Stimulated activated effector memory CD8-positive, alpha-beta T cell treated with anti-CD3 and anti-CD28 coated beads, Interleukin-12 subunit alpha, Interleukin-12 subunit beta, amount 100 ng/mL, for 72 hours (primary cell): Measurements from ENCODE around the gene TAP2.

Source experiments
- ATAC-seq: fragments of 150-1000 bp; cut with Tn5 transposase; 2 replicates; pipeline ENCODE4 v1.10.0; 2021
- DNase-seq, 2 donors: peaks; one replicate each; pipeline ENCODE4 v3.0.0; 2021 to 2022; ENCODE audit warnings: low spot score in 2 of 2
- H3K27ac Mint-ChIP-seq: one replicate; pipeline ENCODE4 v1.8.0; 2022; ENCODE audit warnings: mild to moderate bottlenecking, mixed read lengths
- H3K36me3 Mint-ChIP-seq: one replicate; pipeline ENCODE4 v1.8.0; 2022; ENCODE audit warnings: mild to moderate bottlenecking, mixed read lengths
- H3K4me1 Mint-ChIP-seq: one replicate; pipeline ENCODE4 v1.8.0; 2022; ENCODE audit warnings: mixed read lengths
- H3K4me3 Mint-ChIP-seq: one replicate; pipeline ENCODE4 v1.8.0; 2022; ENCODE audit warnings: mild to moderate bottlenecking, mixed read lengths
- H3K9me3 Mint-ChIP-seq: one replicate; pipeline ENCODE4 v1.8.0; 2022; ENCODE audit warnings: mixed read lengths

TAP2 gene

DNA sequence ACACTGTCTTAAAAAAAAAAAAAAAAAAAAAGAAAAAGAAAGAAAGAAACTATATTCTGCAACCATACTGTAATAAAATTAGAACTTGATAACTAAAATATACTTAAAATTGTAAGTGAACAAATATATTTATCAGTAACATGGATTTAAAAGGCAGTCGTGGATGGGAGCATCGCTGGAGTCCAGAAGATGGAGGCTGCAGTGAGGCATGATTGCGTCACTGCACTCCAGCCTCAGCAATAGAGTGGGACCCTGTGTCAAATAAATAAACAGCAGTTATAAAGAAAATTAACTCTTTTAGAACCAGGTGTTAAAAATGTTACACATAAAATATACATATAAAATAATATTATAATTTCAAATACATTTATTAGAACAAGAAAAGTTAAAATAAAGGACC lies 24.2 kb upstream of the TAP2 start:
- no peak overlapping the region for H3K4me3 Mint-ChIP-seq
- ATAC-seq = no peak
- H3K36me3 Mint-ChIP-seq = peaks cover 62% of the 10 kb centered on the region
- peak overlapping the region; percentile 56 for H3K27ac Mint-ChIP-seq
- no peak for DNase-seq
- H3K4me1 Mint-ChIP-seq = peaks cover 49% of the 10 kb centered on the region
- no peaks in the 10 kb centered on the region for H3K9me3 Mint-ChIP-seq

DNA sequence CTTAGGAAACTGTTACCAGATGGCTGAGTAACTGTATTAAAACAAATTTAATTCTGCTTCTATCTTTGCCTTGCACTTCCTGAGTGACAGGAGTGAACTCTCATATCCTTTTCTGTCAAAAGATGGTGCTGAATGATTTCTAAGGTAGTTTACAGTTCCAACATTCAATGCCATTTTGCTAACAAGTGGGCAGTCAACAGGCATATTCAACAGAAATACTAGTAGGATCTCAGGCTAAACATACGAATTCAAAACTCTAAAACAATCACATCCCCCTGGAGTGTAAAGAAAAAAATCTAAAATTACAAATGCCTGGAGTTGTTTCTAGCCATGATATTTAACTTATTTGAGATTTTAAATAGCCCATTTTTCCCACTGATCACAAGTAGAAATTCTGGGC lies 22.1 kb upstream of the TAP2 start:
- Mint-ChIP-seq H3K4me3 (no peak overlapping the region), H3K36me3 (peaks cover 82% of the 10 kb centered on the region), H3K27ac (peak overlapping the region; percentile 75), H3K4me1 (peaks cover 54% of the 10 kb centered on the region), H3K9me3 (no peaks in the 10 kb centered on the region)
- no peak for DNase-seq
- ATAC-seq = no peak

DNA sequence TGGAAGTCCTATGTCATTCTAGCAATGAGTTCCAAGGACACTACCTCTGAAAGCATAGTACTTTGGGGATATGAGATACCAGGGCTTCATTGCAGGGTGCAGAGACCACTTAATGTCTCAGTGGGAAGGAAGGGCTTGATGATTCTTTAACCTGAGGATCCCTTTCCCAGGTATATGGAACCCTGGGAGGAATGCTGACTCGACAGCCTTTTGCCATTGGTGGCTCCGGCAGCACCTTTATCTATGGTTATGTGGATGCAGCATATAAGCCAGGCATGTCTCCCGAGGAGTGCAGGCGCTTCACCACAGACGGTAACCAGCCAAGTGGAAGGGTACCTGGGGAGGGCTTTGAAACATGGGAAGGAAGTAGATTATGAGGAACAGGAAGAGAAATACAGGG lies 19.7 kb upstream of the TAP2 start:
- Mint-ChIP-seq H3K4me1 (peaks cover 53% of the 10 kb centered on the region), H3K9me3 (no peaks in the 10 kb centered on the region), H3K36me3 (peaks cover 96% of the 10 kb centered on the region), H3K4me3 (peak overlapping the region; percentile 36), H3K27ac (peak overlapping the region; percentile 90)
- ATAC-seq (no peak), DNase-seq (no peak)

DNA sequence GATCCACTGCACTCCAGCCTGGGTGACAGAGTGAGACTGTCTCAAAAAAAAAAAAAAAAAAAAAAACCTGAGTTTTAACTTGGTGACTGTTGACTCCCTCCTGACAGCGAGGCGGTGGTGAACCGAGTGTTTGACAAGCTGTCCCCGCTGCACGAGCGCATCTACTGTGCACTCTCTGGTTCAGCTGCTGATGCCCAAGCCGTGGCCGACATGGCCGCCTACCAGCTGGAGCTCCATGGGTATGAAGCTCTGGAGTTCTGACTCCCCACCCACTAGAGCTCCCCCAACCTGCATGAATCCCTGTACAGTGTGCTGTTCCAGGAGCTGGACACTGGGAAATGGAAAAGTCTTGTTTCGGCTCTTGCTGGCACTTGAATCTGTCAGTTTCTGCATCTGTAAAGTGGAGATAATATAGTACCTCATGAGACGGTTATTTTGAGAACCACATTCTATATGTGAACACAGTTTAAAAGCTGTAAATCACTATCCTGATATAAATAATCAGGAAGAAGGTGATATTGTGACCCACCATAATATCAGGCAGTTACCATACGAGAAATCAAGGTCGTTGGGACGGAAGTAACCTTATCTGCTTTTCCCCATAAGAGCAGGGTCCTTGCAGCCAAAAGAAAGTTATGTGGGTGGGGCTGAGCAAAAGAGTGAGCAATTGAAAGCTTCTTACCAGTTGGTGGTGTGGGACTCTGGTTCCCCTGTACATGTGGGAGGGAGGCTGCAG lies 18.8 kb upstream of the TAP2 start:
- Mint-ChIP-seq H3K27ac (peak overlapping the region; percentile 90), H3K4me1 (peaks cover 53% of the 10 kb centered on the region), H3K4me3 (peak overlapping the region; percentile 36)

DNA sequence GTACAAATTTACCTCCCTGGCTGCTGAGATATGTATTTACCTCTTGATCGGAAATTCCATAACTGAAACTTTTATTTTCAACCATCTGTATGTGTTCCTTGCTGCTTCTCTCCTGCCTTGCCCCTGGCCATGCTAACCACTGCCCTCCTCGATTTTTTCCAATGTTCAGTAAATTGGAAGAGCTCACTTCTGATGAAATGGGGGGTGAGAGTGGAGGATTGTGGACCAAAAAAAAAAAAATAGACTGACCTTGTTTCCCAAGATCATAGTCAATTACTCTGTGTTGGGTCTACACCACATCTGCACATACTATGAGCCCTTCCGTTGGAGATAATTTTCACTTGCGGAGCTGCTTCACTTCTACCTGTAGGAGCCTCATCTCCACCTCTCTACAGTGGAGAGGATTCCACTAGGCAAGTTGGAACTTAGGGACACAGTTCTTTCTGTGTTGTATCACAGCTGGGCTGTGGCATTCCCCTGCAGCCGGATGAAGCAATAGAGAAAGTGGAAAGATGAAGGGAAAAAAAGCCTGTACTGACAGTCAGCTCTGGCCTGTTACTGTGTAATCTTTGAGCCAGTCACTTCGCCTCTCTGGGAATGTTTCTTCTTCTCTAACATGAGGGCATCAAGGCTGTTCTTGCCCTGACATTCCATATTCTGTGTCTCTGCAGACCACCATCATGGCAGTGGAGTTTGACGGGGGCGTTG lies 17.1 kb upstream of the TAP2 start:
- ATAC-seq = no peak
- Mint-ChIP-seq H3K27ac (peak overlapping the region; percentile 100), H3K4me3 (peak overlapping the region; percentile 99), H3K4me1 (peaks cover 61% of the 10 kb centered on the region), H3K9me3 (no peaks in the 10 kb centered on the region), H3K36me3 (peaks cover 95% of the 10 kb centered on the region)
- DNase-seq = no peak

More for the DNA sequence above, 18.8 kb upstream of the TAP2 start:
- no peak for ATAC-seq
- H3K36me3 Mint-ChIP-seq = peaks cover 95% of the 10 kb centered on the region
- DNase-seq = no peak
- H3K9me3 Mint-ChIP-seq = no peaks in the 10 kb centered on the region

DNA sequence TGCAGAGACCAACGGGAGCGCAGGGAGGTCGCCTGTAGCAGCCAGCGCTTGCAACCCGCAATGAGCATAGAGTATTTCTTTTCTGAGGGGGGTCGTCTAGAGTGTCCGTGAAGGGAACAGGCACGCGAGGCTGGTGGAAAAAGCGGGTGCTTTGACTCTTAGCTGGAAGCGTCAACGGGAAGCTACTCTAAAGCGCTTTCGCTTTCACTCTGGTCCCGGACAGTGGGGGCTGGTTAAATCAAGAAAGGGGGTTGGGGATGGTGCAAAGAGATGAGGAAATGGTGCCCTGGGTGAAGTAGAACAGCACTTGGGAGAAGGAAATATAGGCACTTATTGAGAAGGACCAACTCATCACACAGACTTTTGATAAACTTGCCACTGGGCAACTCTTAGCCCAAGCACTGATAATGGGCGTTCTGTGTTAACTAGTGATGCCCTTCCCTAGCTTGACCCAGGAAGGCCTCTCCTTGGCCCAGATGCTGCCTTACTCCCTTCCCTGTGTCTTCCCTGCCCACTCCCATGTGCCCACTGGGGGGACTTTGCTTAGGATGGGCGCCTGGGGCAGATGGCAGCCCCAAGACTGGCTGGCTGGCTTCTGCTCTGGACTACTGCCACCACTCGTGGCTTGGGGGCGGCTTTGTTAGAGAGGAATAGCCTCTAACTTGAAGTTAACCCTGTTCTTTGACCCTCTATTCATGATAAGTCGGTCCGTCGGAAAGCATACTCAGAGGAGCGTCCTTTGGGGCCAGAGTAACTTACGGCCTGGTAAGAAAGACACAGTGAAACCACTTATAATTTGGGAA lies 16.0 kb upstream of the TAP2 start:
- Mint-ChIP-seq H3K9me3 (no peaks in the 10 kb centered on the region), H3K4me1 (peaks cover 65% of the 10 kb centered on the region), H3K4me3 (peak overlapping the region; percentile 99), H3K36me3 (peaks cover 95% of the 10 kb centered on the region), H3K27ac (peak overlapping the region; percentile 100)
- DNase-seq (no peak), ATAC-seq (peak; percentile 37)

DNA sequence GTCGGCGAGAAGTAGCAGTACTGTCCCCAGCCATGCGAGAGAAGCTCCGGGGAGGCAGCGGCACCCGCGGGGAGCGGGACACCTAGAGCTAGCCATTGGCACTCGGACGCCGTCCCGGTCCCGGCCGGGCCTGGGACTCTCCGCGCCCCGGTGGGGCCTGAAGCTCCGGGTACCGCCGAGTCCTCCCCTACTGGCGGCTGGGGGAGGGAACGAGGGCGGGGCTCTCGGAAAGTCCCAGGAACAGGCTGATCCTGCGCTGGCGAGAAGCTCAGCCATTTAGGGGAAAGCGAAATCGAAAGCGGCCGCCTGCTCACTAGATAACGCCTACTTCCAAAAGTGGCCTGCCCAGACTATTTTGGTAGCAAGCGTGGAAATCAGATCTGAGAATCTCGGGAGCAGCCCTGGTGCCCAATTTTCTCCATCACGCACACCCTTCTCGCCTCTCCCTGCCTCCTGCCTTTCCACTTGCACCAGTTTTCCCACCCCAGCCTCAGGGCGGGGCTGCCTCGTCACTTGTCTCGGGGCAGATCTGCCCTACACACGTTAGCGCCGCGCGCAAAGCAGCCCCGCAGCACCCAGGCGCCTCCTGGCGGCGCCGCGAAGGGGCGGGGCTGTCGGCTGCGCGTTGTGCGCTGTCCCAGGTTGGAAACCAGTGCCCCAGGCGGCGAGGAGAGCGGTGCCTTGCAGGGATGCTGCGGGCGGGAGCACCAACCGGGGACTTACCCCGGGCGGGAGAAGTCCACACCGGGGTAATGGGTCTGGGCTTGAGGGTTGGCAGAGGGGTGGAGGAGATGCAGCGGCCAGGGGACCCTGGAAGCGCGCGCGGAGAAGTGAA lies 15.2 kb upstream of the TAP2 start, which contains the start of the genes PSMB9 and TAP1:
Gene PSMB9 (plus strand): TSS at position 652 of the 835 bp plus-strand sequence. CDS start 38 bp downstream, at position 690.
Gene TAP1 (minus strand): TSS at position 164 of the 835 bp plus-strand sequence. CDS start 68 bp downstream, at position 96.
- DNase-seq = peak; percentile 90 to 96
- Mint-ChIP-seq H3K9me3 (no peaks in the 10 kb centered on the region), H3K4me1 (peaks cover 65% of the 10 kb centered on the region), H3K4me3 (peak within 1 kb of the TSS; percentile 99), H3K36me3 (peaks cover 95% of the 10 kb centered on the region), H3K27ac (peak within 1 kb of the TSS; percentile 100)
- ATAC-seq = peak; percentile 92

DNA sequence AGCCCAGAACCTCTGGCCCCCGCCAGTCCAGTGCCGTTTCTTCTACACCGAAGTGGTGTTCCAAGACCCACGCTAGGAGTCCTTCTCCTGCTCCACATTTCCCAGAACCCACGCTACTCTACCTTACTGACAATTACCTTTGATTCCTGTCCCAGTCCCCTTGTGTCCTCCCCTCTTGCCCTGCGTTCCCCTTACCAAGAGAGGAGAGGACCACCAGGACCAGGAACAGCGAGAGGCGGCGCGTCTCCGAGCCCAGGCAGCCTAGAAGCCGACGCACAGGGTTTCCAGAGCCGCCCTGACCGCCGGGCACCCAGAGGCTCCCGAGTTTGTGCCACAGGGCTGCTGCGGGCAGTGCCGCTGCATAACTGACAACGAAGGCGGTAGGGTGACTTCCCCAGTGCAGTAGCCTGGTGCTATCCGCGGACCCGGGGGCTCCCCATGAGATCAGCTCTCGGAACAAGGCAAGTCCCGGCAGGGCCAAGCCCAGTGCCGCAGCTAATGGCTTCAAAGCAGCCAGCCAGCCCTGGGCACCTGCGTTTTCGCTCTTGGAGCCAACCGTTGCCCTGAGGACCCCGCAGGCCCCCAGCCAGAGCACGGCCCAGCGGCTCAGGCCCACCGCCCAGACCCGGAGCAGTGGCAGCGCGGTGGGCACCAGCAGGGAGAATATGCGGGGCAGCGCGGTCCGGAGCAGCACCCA lies 14.5 kb upstream of the TAP2 start:
- DNase-seq = peak; percentile 51 to 79
- peaks cover 66% of the 10 kb centered on the region for H3K4me1 Mint-ChIP-seq
- peak; percentile 66 for ATAC-seq
- peak overlapping the region; percentile 100 for H3K27ac Mint-ChIP-seq
- no peaks in the 10 kb centered on the region for H3K9me3 Mint-ChIP-seq
- H3K36me3 Mint-ChIP-seq = peaks cover 95% of the 10 kb centered on the region
- H3K4me3 Mint-ChIP-seq = peak overlapping the region; percentile 99

DNA sequence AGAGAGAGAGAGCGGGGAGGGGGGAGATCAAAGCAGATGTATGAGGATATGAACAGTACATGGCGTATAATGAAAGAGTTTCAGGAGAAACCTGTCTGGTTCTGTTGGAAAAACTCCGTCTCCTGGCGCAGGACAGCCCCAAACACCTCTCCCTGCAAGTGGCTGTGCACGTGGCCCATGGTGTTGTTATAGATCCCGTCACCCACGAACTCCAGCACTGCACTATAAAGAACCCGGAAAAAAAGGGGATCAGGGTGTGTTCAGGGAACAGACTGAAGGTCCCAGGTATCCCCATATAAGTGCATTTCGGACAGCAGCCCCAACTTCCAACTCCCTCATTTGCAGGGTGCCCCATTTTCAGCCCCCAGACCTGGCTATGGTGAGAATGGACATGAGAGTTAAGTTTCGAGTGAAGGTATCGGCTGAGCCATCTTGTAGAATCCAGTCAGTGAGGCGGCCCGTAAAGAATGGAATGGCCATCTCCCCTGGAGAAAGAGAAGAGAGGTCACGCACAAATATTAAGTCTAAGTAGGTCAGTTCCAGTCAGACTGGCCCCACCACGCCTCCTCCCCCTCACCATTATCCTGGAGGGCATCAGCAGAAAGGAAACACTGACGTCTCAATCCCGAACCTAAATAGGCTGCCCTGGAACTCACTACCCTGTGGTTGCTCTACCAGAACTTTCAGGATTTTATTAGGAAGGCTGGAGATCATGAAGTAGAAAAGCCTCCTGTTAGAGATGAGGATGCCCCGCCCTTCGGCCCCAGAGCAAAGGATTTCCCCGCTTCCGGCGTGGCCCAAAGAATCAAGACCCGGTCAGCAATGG lies 13.7 kb upstream of the TAP2 start:
- H3K4me1 Mint-ChIP-seq = peaks cover 66% of the 10 kb centered on the region
- H3K9me3 Mint-ChIP-seq = no peaks in the 10 kb centered on the region
- H3K4me3 Mint-ChIP-seq = peak overlapping the region; percentile 99
- H3K36me3 Mint-ChIP-seq = peaks cover 95% of the 10 kb centered on the region
- ATAC-seq (no peak), DNase-seq (peak in 1 of 2 donors; percentile 51)
- H3K27ac Mint-ChIP-seq = peak overlapping the region; percentile 100

DNA sequence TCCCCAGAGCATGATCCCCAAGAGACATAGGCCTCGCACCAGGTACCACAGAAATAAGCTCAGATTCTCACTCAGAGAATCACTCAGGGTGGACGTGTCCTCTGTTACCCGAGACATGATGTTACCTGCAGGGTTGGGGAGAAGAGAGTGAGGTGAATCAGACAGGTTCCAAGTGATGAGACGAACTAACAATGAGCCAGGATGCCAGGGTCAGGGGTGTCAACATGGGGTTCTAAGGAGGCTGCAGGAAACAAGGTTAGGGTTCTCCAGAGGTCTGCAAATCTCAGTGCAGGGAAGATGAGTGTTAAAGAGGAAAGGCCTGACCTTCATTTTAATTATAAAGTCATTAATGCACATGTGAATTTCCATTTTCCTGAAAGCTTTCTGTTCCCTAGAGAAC lies 12.5 kb upstream of the TAP2 start:
- peak overlapping the region; percentile 100 for H3K27ac Mint-ChIP-seq
- H3K4me1 Mint-ChIP-seq = peaks cover 67% of the 10 kb centered on the region
- no peaks in the 10 kb centered on the region for H3K9me3 Mint-ChIP-seq
- ATAC-seq (no peak), DNase-seq (peak in 1 of 2 donors; percentile 44)
- H3K4me3 Mint-ChIP-seq = peak overlapping the region; percentile 99
- peaks cover 95% of the 10 kb centered on the region for H3K36me3 Mint-ChIP-seq

DNA sequence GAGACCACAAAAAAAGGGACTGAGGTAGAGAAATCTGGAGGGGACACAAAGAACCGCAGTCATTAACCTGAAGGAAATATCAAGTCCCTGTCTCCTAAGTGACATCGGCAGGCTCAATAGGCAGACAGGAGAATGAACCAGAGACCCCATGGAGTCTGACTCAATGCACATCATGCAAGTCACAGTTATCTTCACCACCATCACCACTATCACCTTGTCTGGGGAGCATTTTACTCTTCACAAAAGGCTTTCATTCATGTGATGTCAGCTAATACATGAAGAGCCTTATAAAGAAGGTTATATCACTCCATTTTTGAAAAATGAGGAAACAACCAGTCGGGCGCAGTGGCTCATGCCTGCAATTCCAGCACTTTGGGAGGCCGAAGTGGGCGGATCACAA lies 10.6 kb upstream of the TAP2 start:
- peak overlapping the region; percentile 99 for H3K4me3 Mint-ChIP-seq
- H3K27ac Mint-ChIP-seq = peak overlapping the region; percentile 100
- ATAC-seq = no peak
- no peaks in the 10 kb centered on the region for H3K9me3 Mint-ChIP-seq
- peaks cover 96% of the 10 kb centered on the region for H3K36me3 Mint-ChIP-seq
- DNase-seq = no peak
- peaks cover 74% of the 10 kb centered on the region for H3K4me1 Mint-ChIP-seq

DNA sequence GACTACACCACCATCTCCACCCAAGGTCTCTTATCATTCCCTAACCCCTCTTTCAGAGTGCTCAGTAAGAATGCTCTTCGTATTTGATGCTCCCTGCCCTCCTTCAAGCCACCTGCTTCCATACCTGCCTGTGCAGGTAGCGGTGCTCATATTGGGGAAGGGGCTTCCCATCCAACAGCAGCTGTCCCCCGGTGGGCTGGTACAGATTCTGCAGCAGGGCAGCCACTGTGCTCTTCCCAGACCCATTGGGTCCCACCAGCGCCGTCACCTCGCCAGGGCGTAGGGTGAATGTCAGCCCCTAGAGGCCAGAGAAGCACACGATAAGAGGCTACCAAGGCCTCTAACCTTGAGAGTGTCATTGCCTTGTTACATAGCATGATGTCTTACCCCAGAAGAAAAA lies 9.3 kb upstream of the TAP2 start:
- H3K27ac Mint-ChIP-seq = peak overlapping the region; percentile 100
- no peaks in the 10 kb centered on the region for H3K9me3 Mint-ChIP-seq
- peak in 1 of 2 donors; percentile 45 for DNase-seq
- no peak for ATAC-seq
- H3K36me3 Mint-ChIP-seq = peaks cover 100% of the 10 kb centered on the region
- peaks cover 84% of the 10 kb centered on the region for H3K4me1 Mint-ChIP-seq
- H3K4me3 Mint-ChIP-seq = peak overlapping the region; percentile 99

DNA sequence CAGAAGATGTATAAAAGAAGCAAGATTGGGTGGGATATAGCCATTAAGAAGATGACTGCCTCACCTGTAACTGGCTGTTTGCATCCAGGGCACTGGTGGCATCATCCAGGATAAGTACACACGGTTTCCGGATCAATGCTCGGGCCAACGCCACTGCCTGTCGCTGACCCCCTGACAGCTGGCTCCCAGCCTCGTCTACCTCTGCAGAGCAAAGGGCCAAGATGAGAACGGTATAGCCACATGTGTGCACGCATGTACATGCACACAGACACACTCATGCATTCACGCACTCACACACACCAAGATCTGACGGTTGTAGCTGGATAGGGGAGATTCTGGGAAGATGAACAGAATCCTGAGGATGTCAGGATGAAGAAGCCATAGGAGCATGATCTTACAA lies 8.5 kb upstream of the TAP2 start:
- Mint-ChIP-seq H3K36me3 (peaks cover 100% of the 10 kb centered on the region), H3K27ac (peak overlapping the region; percentile 100), H3K4me1 (peaks cover 90% of the 10 kb centered on the region), H3K4me3 (peak overlapping the region; percentile 99), H3K9me3 (no peaks in the 10 kb centered on the region)
- ATAC-seq = no peak
- DNase-seq = peak in 1 of 2 donors; percentile 47
